SIG-M5 treated with dmso at 0.1 percent for 504 hours (cell line): Measurements from ENCODE around the gene NALCN.

Experiments
- DNase-seq: peaks from one replicate; lab custom pipeline; 2025; ENCODE audit not compliant: unreplicated experiment; lab: John Stamatoyannopoulos, UW

The NALCN gene

DNA sequence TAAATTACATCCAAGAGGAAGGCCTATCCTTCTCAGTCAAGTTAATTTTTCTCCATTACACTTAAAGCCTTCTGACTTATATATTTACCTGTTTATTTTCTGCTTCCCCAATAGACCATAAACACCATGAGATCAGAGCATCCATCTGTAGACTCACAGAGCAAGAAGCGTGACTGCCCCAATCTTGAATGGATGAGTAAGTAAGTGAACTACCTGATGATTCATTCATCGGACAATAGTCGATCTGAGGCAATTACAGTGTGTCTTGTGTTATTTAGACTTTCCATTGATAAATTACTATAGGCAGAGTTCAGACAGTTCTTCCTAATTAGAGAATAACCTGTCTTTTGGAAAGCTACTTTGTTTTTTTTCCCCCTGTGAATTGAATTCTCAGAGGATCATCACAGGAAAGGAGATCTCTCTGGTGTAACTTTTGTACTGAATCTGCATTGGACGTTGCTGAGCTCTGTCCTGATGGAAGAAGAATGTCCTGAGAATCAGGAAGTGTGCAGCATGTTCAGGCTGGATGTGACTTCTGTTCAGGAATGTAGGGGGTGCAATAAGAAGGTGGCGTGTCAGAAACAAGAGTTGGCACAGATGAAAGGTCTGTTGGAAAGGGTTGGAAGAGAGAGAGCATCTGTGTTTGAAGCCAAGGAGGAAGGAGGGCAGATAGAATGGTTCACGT lies 367.0 kb downstream of the NALCN start:
- DNase-seq, result no peak

DNA sequence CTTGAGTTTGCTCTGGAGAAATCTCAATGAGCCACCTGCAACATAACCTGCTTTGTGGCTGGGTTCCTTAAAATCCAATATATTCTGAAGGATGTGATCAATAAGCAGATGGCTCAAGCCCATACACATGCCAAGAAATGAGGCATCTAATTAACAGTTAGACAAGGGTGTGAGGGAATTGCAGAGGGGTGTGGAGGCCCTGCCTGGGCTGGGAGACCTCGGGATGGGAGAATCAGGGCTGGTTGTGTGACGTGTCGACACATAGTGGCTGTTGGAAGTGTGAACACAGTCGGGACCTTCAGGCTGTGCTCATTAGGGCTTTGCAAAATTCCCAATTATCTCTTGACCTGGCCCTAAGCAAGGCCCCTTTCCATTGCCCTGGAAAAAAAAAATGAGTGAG lies 379.8 kb downstream of the NALCN start:
- DNase-seq, result no peak

DNA sequence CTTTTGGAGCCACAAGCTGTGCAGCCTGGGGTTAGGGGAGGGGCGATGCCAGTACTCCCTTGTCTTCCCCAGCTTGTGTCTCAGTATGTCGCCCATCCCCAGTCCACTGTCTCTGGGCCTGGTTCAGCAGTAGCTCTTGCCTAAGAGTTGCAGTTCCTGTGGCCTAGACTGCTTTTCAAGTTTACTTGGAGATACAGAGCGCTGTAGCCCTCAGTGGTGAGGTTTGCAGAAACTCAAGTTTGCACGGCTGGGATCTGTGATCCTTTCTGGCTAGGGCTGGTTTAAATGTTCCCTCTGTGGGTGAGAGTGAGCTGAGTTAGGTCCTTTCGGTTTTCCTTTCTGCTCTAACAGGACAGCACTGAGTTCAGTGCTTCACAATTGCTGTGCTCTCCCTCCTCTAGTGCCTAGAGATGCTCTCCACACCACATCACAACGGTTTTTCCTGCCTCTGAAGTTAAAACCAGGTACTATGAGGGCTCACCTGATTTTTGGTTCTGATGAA lies 381.1 kb downstream of the NALCN start:
- no peak for DNase-seq

DNA sequence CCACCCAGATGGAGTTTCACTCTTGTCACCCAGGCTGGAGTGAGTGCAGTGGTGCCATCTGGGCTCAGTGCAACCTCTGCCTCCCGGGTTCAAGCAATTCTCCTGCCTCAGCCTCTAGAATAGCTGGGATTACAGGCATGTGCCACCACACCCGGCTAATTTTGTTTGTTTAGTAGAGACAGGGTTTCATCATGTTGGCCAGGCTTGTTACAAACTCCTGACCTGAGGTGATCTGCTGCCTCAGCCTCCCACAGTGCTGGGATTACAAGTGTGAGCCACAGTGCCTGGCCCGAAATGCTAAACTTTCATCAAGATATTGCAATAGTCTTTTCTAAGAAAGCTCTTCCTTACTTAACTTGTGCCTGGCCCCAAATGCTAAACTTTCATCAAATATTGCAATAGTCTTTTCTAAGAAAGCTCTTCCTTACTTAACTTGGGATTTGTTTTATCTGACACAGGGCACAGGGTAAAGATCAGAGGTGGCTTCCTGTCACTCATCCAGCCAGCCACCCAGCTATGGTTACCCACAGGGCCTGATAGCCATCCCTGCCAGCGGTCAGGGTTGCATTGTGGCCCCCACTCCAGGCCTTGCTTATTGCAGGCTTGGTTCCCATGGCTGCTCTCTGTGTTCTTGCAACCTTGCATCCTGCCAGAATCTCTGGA lies 389.4 kb downstream of the NALCN start:
- DNase-seq, result no peak

DNA sequence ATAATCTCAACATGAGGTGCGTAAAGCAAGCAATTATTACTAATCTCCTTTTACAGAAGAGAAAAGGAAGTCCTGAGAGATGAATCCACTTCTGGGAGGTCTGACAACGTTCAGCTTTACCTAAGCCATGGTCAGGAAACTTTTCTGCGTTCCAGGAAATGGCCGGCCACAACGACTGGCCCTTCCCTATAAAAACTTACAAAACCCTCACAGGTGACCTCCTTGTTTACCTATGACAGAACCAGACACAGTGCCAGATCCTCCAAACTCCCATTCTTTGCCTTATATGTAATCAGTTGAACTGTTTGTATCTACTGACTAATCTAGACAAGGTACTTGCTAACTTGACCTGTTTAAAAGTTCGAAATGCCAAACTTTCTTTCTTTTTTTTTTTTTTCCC lies 390.0 kb downstream of the NALCN start:
- no peak for DNase-seq

DNA sequence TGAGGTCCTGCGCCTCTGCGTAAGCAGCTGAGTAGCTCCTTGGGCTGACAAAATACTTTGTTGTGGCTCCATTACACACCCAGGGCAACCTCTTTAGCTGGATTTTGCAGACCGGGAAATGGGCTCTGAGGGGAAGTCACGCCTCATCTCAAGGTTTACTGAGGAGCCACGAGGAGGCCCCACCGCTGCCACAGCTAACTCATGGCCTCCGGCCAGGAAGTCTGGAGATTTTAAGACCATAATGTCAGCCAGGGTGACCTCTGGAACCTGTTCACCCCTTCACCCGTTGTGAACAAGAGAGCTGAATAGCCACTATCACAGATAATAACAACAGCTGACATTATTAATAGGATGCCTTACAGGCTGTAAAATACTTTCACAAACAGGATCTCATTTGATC lies 390.4 kb downstream of the NALCN start:
- no peak for DNase-seq

DNA sequence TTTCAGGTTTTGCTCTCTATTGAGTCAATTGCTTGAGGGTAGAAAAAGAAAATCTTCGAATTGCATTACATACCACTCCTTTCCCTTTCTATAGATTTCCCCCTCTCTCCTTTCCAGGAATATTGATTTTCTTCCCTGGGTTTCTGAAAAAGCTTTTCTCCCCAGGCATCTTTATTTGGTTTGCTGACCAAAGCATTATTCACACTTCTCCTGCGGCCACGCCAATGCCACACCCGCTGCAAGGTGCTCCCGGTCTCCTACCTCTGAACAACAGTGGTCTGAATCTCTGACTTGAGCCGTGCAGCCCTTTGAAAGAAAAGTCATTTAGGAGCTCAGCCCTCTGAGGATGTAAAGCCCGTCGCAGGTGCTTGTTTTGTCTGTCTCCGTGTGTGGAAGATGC lies 390.8 kb downstream of the NALCN start:
- DNase-seq, result no peak

DNA sequence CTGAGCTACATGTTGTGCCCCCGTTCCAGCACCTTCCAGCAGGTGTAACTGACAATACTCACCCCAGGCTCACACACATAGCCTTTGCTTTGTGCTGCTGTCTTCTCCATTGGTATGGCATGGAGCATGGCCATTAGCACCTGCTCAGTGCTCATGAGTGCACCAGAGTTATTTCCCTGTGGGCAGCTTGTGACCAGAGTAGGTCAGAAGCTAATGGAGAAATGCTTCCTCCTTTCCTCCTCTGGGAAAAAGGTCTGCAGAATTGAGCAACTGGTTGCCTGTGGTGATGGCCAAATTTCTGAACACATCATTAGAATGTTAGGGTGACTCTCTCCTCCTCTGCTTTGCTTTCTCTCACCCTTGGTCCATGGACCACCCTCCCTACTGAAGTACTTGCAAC lies 397.2 kb downstream of the NALCN start:
- no peak for DNase-seq

DNA sequence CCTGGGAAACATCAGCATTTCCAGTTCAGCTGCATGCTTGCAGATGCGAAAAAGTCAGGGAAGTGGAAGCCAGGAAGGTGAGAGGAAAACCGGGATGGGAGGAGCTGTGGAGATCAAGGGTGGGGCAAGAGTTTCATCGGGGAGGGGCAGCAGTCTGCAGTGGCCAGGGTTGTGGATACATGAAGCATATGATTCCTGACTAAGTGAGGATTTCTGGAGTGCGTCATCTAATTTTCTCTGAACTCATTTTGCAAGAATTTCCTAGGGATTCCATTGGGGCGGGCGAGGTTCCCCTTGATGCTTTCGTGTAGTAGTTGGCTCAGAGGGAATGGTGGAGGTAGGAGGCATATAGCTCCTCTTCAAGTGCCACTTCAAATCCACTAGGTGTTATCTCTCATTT lies 397.6 kb downstream of the NALCN start:
- DNase-seq, result no peak

DNA sequence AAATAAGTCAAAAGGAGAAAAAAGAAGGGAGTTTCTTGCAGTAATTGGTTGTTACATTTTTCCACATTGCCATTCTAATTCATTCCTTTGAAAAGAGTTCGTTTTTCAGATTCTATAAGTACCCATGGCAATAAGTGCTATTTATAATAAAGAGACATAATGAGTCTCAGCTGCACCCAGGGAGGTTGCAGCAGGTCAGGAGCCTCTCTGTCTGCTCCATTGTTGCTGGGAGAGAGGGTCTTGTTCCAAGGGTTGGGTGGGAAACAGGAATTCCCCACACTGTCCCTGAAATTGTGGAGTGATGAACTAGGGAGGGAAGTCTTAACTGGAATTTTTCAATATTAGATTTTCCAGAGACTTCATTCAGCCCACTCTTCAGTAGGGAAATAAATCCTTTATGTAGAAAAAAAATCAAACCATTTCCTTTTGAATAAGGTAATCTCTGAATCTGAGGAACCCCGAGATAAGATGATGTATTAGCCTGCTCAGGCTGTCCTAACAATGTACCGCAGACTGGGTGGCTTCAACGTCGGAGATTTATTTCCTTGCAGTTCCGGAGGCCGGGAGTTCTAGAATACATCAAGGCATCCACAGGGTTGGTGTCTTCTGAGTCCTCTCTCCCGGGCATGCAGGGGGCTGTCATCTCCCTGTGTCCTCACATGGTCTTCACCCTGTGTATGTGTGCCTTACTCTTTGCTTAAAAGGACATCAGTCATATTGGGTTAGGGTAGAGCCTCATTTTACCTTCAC lies 399.0 kb downstream of the NALCN start:
- DNase-seq, result no peak

DNA sequence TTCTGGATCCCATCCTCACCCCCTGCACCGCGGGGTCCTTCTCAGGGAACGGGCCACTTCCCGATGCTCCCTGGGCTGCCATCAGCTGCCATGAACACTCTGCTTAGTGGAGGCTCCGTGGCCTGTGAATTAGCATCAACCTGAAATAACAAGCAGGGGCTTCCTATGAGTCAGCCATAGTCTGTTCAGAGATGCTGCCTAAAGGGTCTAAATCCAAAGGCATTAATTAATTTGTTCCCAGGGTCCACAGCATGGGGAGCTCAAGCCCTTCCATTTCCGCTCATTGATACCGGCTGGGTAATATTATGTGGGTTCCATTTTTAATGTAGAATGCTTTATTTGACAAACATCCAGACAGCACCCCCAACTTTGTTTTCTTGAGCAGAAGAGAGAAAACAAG lies 399.8 kb downstream of the NALCN start:
- no peak for DNase-seq

DNA sequence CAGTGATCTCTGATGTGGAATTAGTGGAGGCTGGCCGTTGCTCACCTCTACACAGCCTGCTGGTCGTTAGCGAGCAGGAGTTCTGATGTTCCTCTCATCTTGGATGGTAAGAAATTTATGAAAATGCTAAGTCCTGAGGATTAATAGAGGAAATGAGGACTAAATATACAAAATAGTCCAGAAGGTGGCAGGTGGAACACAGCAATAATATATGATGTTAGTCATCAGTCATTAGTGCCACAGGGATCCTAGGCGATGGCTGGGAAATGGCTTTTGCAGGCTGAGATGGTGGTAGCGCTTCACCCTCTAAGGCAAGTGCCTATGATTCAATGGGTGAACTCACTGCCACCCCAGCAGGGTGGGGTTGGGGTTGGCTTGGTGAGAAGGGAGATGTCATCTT lies 403.1 kb downstream of the NALCN start:
- DNase-seq, result no peak

DNA sequence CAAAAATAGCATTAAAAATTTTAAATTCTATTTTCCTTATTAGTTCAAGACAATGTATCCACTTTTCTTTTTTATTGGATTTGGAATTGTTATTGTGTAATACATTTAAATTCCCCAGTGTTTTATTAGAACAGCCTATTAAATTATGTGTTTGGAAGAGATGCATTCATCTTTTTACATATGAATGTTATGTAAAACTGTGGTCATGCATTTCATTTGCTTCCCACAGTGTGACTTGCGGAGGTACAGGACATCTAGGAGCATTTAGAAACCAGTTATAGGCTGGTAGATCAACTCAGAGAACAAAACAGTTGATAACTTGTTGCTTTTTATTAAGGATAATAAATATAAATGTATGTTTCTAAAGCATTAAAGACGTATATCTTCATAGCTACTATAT lies 406.2 kb downstream of the NALCN start:
- DNase-seq, result no peak

DNA sequence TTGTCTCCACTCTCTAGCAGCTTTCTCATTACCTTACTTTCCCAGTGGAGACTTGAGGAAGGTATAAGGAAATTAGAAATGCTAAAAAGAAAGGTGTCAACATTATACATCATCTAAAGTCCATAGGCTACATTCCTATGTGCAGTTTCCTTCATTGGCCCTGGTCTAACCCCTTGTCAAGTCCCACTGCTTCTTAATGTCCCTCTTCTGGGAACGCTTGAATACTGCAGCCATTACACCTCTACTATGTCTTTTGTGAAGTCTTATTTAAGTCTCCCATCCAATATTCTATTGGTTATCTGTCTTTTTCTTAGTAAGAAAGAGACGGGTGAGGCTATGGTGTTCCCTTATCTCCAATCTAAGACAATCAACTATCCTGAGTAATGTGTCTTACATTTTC lies 409.1 kb downstream of the NALCN start:
- no peak for DNase-seq
